ENCODE results near the gene SH3BP2.

SH3BP2 gene

GRCh38 chr4:2868877-2869487 lies 76.1 kb downstream of the SH3BP2 start:
- Histone ChIP-seq H3K9me3 (ENCODE audit: control insufficient read depth, insufficient read depth, low read depth, low read length) (no peaks in the 10 kb centered on the region), H3K27me3 (ENCODE audit: control insufficient read depth, insufficient read depth, low read length) (no peaks in the 10 kb centered on the region), H3K4me3 (ENCODE audit: low read depth, low read length) (no peak overlapping the region; the same call in 1 of the 2 replicates), H3K4me1 (ENCODE audit: control insufficient read depth, insufficient read depth, low read length) (peaks cover 52% of the 10 kb centered on the region), H3K9ac (ENCODE audit: low read length) (peak overlapping the region; percentile 58), H3K27ac (ENCODE audit: low read depth, low read length) (no peak overlapping the region), H3K36me3 (ENCODE audit: control insufficient read depth, insufficient read depth, low read length) (no peaks in the 10 kb centered on the region)

DNA sequence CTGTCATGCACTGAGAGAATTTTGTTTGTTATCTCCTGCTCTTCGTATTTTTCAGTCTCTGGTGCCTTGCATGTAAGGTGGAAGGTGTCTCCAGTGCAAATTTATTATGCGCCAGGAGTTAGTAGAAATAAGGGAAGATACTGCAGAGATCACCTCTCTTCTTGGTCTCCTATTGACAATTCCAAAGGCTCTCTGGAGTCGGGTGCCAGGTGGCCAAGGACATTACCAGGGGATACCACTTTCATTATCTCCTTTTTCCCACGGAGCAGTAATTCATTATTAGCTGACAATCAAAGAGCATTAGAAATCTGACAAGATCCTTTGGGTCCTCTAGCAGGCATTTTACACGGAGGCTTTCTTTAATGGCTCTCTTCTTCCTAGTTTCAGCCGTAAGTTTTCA lies 76.8 kb downstream of the SH3BP2 start:
- no peaks in the 10 kb centered on the region for H3K9me3 ChIP-seq (ENCODE audit: control insufficient read depth, insufficient read depth, low read depth, low read length)
- peaks cover 48% of the 10 kb centered on the region for H3K4me1 ChIP-seq (ENCODE audit: control insufficient read depth, insufficient read depth, low read length)
- H3K36me3 ChIP-seq (ENCODE audit: control insufficient read depth, insufficient read depth, low read length) = no peaks in the 10 kb centered on the region
- H3K9ac ChIP-seq (ENCODE audit: low read length) = no peak overlapping the region
- H3K4me3 ChIP-seq (ENCODE audit: low read depth, low read length) = no peak overlapping the region
- no peaks in the 10 kb centered on the region for H3K27me3 ChIP-seq (ENCODE audit: control insufficient read depth, insufficient read depth, low read length)
- H3K27ac ChIP-seq (ENCODE audit: low read depth, low read length) = no peak overlapping the region

DNA sequence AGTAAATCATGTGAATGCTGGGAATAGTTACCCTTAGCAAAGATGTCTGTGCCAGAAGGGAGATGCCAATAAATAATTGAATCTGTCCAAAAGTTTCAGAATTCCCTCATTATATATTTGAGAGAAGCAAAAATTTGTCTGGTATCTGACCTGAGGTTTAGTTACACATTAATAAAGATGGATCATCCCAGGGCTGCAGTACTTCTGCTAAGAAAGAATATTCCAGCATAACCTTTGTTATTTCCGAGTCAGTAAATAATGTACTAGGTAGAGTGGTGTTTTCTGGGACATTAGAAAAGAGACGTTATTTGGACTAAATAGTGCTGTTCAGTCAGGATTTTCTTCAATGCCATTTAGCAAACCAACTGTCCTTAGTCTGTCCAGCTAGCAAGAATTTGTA lies 77.2 kb downstream of the SH3BP2 start:
- no peaks in the 10 kb centered on the region for H3K27me3 ChIP-seq (ENCODE audit: control insufficient read depth, insufficient read depth, low read length)
- peaks cover 48% of the 10 kb centered on the region for H3K4me1 ChIP-seq (ENCODE audit: control insufficient read depth, insufficient read depth, low read length)
- no peak overlapping the region for H3K9ac ChIP-seq (ENCODE audit: low read length)
- no peaks in the 10 kb centered on the region for H3K9me3 ChIP-seq (ENCODE audit: control insufficient read depth, insufficient read depth, low read depth, low read length)
- no peak overlapping the region for H3K27ac ChIP-seq (ENCODE audit: low read depth, low read length)
- H3K4me3 ChIP-seq (ENCODE audit: low read depth, low read length) = no peak overlapping the region
- no peaks in the 10 kb centered on the region for H3K36me3 ChIP-seq (ENCODE audit: control insufficient read depth, insufficient read depth, low read length)

- Histone ChIP-seq H3K9me3 (ENCODE audit: control insufficient read depth, insufficient read depth, low read depth, low read length) (no peaks in the 10 kb centered on the region), H3K27me3 (ENCODE audit: control insufficient read depth, insufficient read depth, low read length) (no peaks in the 10 kb centered on the region), H3K36me3 (ENCODE audit: control insufficient read depth, insufficient read depth, low read length) (peaks cover 6% of the 10 kb centered on the region), H3K27ac (ENCODE audit: low read depth, low read length) (no peak overlapping the region), H3K9ac (ENCODE audit: low read length) (no peak overlapping the region), H3K4me1 (ENCODE audit: control insufficient read depth, insufficient read depth, low read length) (peaks cover 39% of the 10 kb centered on the region), H3K4me3 (ENCODE audit: low read depth, low read length) (no peak overlapping the region)
Measured at GRCh38 chr4:2871466-2871865, 78.6 kb downstream of the SH3BP2 start.

- Histone ChIP-seq H3K9ac (ENCODE audit: low read length) (no peak overlapping the region), H3K27me3 (ENCODE audit: control insufficient read depth, insufficient read depth, low read length) (no peaks in the 10 kb centered on the region), H3K9me3 (ENCODE audit: control insufficient read depth, insufficient read depth, low read depth, low read length) (no peaks in the 10 kb centered on the region), H3K27ac (ENCODE audit: low read depth, low read length) (no peak overlapping the region), H3K4me1 (ENCODE audit: control insufficient read depth, insufficient read depth, low read length) (peaks cover 35% of the 10 kb centered on the region), H3K36me3 (ENCODE audit: control insufficient read depth, insufficient read depth, low read length) (peaks cover 6% of the 10 kb centered on the region), H3K4me3 (ENCODE audit: low read depth, low read length) (no peak overlapping the region)
Measured at GRCh38 chr4:2871911-2872310, 79.0 kb downstream of the SH3BP2 start.

DNA sequence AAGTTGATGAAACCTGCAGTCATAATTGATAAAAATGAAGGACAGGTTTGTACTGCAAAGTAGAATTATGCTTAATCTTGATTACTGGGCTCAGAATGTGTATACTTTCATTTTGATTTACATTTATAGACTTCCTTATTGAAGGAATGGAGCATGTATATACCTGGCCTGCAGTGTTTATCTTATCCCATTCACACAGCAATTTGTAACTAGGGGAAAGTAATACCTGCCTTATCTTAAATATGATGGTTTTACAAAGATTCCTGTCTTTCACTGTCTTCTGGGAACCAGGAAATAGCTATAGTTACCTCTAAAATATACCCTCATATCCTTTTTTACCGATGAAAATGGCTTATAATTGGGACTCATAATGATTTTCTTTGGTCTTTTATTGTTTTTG lies 80.4 kb downstream of the SH3BP2 start:
- Histone ChIP-seq H3K27me3 (ENCODE audit: control insufficient read depth, insufficient read depth, low read length) (no peaks in the 10 kb centered on the region), H3K9ac (ENCODE audit: low read length) (no peak overlapping the region), H3K27ac (ENCODE audit: low read depth, low read length) (no peak overlapping the region), H3K36me3 (ENCODE audit: control insufficient read depth, insufficient read depth, low read length) (peaks cover 6% of the 10 kb centered on the region), H3K4me1 (ENCODE audit: control insufficient read depth, insufficient read depth, low read length) (peaks cover 21% of the 10 kb centered on the region), H3K9me3 (ENCODE audit: control insufficient read depth, insufficient read depth, low read depth, low read length) (no peaks in the 10 kb centered on the region), H3K4me3 (ENCODE audit: low read depth, low read length) (no peak overlapping the region)

- Histone ChIP-seq H3K36me3 (ENCODE audit: control insufficient read depth, insufficient read depth, low read length) (peaks cover 17% of the 10 kb centered on the region), H3K9ac (ENCODE audit: low read length) (no peak overlapping the region), H3K4me1 (ENCODE audit: control insufficient read depth, insufficient read depth, low read length) (peaks cover 5% of the 10 kb centered on the region), H3K9me3 (ENCODE audit: control insufficient read depth, insufficient read depth, low read depth, low read length) (no peaks in the 10 kb centered on the region), H3K27ac (ENCODE audit: low read depth, low read length) (no peak overlapping the region), H3K4me3 (ENCODE audit: low read depth, low read length) (no peak overlapping the region), H3K27me3 (ENCODE audit: control insufficient read depth, insufficient read depth, low read length) (no peaks in the 10 kb centered on the region)
Measured at GRCh38 chr4:2874861-2875260, 82.0 kb downstream of the SH3BP2 start.

- H3K36me3 ChIP-seq (ENCODE audit: control insufficient read depth, insufficient read depth, low read length) = peaks cover 21% of the 10 kb centered on the region
- no peak overlapping the region for H3K27ac ChIP-seq (ENCODE audit: low read depth, low read length)
- H3K9me3 ChIP-seq (ENCODE audit: control insufficient read depth, insufficient read depth, low read depth, low read length) = no peaks in the 10 kb centered on the region
- no peaks in the 10 kb centered on the region for H3K27me3 ChIP-seq (ENCODE audit: control insufficient read depth, insufficient read depth, low read length)
- H3K4me1 ChIP-seq (ENCODE audit: control insufficient read depth, insufficient read depth, low read length) = peaks cover 5% of the 10 kb centered on the region; the same call in 1 of the 2 replicates
- no peak overlapping the region for H3K4me3 ChIP-seq (ENCODE audit: low read depth, low read length)
- H3K9ac ChIP-seq (ENCODE audit: low read length) = no peak overlapping the region
Measured at GRCh38 chr4:2875556-2875955, 82.7 kb downstream of the SH3BP2 start.

DNA sequence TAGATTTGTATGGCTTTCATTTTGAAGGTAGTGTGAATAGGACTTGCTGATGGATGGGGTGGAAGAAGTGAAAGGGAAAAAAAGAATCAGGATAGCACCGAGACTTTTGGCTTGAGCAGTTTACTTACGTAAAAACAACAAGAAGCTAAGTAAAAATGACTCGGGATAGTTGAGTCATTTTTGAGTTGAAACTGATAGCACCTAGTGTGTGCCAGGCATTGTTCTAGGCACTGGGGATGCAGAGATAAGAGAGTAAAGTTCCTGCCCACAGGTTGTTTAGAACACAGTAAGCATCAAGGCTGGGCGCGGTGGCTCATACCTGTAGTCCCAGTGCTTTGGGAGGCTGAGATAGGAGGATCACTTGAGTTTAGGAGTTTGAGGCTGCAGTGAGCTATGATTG lies 85.5 kb downstream of the SH3BP2 start:
- no peak overlapping the region for H3K27ac ChIP-seq (ENCODE audit: low read depth, low read length)
- H3K27me3 ChIP-seq (ENCODE audit: control insufficient read depth, insufficient read depth, low read length) = no peaks in the 10 kb centered on the region
- H3K9me3 ChIP-seq (ENCODE audit: control insufficient read depth, insufficient read depth, low read depth, low read length) = no peaks in the 10 kb centered on the region
- H3K4me3 ChIP-seq (ENCODE audit: low read depth, low read length) = no peak overlapping the region
- H3K4me1 ChIP-seq (ENCODE audit: control insufficient read depth, insufficient read depth, low read length) = peaks cover 13% of the 10 kb centered on the region
- no peak overlapping the region for H3K9ac ChIP-seq (ENCODE audit: low read length)
- peaks cover 37% of the 10 kb centered on the region for H3K36me3 ChIP-seq (ENCODE audit: control insufficient read depth, insufficient read depth, low read length)

DNA sequence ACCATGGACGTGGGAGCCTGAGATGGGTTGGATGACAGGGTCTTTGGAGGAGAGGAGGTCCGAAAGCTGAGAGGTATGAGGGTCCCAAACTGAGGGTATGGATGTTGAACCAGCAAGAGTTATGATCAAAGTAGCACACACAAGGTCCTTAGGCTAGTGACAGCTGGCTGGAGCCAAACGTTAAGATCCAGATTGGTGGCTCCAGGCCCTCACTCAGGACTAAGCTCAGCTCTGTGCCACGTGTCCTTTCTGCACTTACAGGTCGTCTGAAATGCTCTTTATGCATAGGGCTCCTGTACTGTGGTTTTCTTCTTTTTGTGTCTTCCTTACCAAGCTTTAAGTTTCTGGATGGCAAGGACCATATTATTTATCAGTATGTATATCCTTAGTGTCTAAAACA lies 86.1 kb downstream of the SH3BP2 start:
- H3K9ac ChIP-seq (ENCODE audit: low read length) = no peak overlapping the region
- H3K4me1 ChIP-seq (ENCODE audit: control insufficient read depth, insufficient read depth, low read length) = peaks cover 13% of the 10 kb centered on the region
- H3K27ac ChIP-seq (ENCODE audit: low read depth, low read length) = no peak overlapping the region
- H3K9me3 ChIP-seq (ENCODE audit: control insufficient read depth, insufficient read depth, low read depth, low read length) = no peaks in the 10 kb centered on the region
- H3K36me3 ChIP-seq (ENCODE audit: control insufficient read depth, insufficient read depth, low read length) = peaks cover 43% of the 10 kb centered on the region
- H3K4me3 ChIP-seq (ENCODE audit: low read depth, low read length) = no peak overlapping the region
- no peaks in the 10 kb centered on the region for H3K27me3 ChIP-seq (ENCODE audit: control insufficient read depth, insufficient read depth, low read length)

DNA sequence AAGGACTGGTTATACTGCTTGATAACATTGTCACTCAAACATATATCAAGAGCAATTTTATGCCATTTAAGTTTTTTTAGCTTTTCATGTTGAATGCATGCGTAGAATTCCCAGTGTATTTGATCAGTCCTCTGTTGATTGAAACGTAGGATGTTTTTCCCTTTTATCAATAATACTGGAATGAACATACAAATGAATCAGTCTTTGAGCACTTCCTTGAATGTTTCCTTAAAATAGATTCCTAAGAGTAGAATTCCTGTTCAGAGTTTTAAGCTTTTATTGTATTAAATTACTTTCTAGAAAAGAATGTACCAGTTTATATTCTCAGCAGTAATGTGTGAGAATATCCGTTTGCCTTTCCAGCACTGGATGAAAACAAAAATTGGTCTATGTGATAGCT lies 88.5 kb downstream of the SH3BP2 start:
- Histone ChIP-seq H3K4me1 (ENCODE audit: control insufficient read depth, insufficient read depth, low read length) (peaks cover 8% of the 10 kb centered on the region; the same call in 1 of the 2 replicates), H3K9ac (ENCODE audit: low read length) (no peak overlapping the region), H3K27ac (ENCODE audit: low read depth, low read length) (no peak overlapping the region), H3K36me3 (ENCODE audit: control insufficient read depth, insufficient read depth, low read length) (peaks cover 58% of the 10 kb centered on the region), H3K4me3 (ENCODE audit: low read depth, low read length) (no peak overlapping the region), H3K27me3 (ENCODE audit: control insufficient read depth, insufficient read depth, low read length) (no peaks in the 10 kb centered on the region), H3K9me3 (ENCODE audit: control insufficient read depth, insufficient read depth, low read depth, low read length) (no peaks in the 10 kb centered on the region)
